Measurements from ENCODE around the gene GPRIN3.
"Not testable (repeated sequence)": the region's sequence is repeated elsewhere in the genome, so short reads cannot be mapped to it uniquely, and the experiment has no call there.

The GPRIN3 gene

DNA sequence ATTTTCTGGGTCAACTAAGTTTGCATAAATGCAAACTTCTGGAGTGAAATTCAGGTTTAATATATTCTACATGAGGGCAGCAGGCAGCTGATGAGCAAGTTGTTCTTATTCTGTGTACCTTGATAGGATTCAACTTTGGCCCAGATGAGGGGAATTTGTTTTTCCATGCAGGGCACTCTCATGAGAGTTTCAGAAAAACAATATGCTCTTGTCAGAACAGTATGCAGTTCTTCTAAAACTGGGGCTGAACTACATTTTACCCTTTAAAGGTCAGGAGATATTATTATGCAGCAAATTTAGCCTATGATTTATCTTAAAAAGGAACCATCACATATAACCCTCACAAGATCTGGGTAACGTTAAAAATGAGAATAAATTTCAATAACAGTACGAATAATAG lies 19.2 kb downstream of the GPRIN3 start:
- DNase-seq, result no peak

DNA sequence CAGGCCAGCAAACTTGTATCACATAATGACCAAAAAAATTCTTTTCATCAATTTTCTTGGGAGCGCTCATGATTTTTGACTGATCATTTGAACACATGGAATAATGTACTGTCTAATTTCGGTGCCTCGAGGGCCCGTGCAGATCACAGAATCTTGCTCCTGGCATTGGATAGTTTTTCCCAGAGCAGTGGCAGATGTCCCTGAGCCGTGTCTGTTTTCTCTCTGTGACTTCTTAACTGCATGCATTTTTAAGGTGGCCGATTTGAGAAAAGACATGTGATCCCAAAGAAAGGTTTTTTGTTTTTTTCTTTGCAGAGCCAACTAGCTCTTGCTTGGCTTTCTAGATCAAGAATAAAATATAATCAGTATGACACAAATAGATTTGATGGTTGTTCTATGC lies 19.7 kb downstream of the GPRIN3 start:
- no peak for DNase-seq

- no peak for DNase-seq
Measured at GRCh38 chr4:89285745-89286144, 21.9 kb downstream of the GPRIN3 start.

- DNase-seq, result no peak
Measured at GRCh38 chr4:89284828-89285227, 22.8 kb downstream of the GPRIN3 start.

- no peak for DNase-seq
Measured at GRCh38 chr4:89284020-89284424, 23.6 kb downstream of the GPRIN3 start.

DNA sequence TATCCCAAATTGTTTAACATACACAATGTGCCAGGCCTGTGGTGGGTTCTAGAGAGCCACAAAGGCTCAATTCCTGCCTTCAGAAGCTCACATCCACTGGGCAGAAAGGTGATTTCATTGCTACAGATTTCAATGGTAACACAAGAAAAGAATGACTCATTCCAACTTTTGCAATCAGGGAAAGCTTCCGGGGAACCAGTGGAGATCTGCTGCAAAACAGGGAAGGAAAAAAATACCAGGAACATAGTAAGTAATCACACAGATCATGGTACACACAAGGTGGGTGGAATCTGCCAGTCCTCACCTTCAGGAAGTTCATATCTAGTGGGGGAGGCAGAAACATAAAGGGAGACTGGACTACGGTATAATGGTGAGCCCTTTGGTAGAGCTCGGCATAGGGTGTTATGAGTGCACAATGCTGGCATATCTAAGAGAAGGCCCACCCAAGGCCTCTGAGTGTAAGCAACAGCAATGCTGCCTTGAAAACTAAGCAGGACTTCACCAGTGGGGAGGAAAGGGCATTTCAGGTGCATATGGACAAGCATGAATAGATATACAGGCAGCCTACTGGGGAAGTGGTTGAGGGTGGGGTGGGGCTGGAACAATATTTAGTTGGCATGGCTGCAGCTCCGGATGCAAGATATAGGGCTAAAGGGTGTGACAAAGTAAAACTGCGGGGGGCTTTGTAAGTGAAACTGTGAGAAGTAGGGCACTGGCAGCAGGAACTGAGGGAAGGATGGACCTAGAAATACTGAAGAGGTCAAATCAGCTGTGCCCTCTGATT lies 24.2 kb downstream of the GPRIN3 start:
- DNase-seq, result no peak

DNA sequence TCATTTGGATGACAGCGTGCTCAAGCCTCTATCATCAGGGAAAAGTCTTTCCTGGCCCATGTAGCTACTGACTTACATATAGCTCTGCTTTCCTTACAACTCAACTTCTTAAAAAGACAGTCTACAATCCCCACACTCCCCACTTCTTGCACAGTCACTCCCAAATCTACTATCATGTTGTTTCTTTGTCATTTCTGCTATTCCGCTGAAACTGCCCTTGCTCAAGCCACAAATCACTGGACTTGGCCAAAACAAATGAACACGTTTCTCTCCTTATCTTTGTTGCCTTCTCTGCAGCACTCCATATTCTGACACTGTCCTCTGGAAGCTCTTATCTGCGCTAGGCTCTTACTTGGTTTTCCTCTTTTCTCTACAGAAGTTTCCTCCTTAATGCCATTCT lies 28.2 kb downstream of the GPRIN3 start:
- DNase-seq, result no peak

DNA sequence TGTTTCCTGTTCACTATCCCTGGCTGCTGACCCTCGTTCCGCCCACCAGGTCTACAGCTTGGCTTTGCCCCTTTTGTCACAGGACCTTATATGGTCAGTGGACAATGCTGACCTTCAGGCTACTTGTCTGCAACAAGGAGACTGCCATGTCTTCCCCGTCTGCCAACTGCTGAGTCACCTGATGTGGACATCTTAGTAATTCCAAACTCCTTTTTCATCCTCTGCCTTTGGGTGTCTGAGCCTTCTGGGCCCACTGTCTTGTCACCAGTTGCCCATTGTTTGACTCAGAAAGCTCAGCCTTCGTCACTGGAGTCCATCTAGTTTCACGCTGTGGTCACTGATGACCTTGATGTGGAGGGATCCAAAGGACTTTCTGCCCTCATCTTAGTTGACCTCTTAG lies 30.2 kb downstream of the GPRIN3 start:
- DNase-seq, result no peak

- no peak for DNase-seq
Measured at GRCh38 chr4:89276296-89276695, 31.3 kb downstream of the GPRIN3 start.

DNA sequence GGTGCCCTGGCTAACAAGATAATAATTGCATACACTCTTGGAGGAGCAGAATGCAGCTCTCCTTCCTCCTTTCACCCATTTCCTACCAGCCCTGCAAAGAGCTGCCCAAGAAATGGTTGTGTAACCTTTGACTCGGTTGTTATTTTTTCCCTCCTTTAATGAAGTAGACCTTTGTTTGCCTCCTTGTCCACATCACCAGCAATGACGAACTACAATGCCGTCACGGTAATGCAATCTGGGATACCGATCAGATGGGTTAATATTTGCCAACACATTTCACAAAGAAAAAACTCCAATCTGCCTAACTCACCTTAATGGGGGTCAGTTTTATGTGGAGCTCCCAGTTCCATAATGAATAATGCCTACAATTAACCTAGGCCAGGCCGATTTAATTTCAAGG lies 32.0 kb downstream of the GPRIN3 start:
- DNase-seq, result no peak

DNA sequence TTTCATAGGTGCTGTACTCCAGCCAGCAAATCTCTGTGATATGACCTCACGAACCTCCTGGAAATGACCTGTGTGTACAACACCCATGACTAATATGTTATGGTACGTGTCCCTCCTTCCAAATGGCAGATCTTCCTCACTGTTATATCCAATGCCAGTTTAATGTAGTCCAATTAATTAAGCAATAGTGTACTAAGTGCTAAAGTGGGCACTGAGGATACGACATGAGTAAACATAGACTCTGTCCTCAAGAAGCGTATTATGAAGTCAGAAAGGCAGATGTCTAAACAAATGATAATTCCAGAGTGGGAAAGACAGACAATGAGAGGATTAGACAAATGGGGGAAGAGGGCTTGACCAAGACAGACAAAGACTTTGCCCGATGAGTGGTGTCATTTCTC lies 33.9 kb downstream of the GPRIN3 start:
- no peak for DNase-seq

- no peak for DNase-seq
Measured at GRCh38 chr4:89270792-89271191, 36.8 kb downstream of the GPRIN3 start.

DNA sequence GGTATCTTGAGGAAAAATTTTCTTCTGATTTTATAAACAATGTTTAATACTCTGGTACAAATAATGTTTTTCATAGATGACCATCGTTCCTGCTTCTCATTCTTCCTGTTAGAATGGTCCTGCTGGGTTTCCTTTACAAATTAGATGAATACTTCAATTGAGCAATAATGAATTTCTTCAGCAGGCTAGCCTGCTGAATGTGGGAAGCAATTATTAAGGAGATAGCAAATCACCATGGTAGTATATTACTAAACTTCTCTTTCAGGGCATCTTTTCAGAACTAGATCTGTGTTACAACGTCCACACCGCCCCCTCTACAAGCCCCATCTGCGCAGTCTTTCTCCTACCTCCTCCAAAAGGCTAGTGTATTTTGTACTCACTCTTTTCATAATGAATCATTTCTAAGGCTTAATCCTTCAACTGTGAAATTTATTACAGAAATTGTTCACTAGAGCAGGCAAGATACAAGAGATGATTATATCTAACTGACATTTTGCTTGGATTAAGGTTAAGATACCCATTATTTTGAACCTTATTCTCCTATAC lies 38.4 kb downstream of the GPRIN3 start:
- DNase-seq, result no peak

GRCh38 chr4:89268679-89269078 lies 38.9 kb downstream of the GPRIN3 start:
- DNase-seq, result no peak

DNA sequence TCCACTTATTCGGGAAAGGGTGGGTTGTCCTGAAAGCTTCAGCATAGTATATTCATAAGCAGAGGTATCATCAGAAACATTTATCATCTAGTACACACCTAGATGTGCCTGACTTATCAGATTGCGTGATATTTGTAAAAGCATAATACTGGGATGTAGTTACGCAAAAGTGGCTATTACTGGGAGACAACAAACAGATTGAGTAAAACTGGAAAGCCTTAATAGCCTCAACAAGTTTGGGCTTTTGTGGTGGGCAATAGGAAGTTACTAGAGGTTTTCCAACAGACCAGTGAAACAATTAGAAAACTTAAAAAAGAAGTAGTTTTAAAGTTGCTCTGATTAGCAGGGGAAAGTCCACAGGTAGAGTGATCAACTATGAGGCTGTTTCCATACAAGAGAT lies 39.8 kb downstream of the GPRIN3 start:
- no peak for DNase-seq

DNA sequence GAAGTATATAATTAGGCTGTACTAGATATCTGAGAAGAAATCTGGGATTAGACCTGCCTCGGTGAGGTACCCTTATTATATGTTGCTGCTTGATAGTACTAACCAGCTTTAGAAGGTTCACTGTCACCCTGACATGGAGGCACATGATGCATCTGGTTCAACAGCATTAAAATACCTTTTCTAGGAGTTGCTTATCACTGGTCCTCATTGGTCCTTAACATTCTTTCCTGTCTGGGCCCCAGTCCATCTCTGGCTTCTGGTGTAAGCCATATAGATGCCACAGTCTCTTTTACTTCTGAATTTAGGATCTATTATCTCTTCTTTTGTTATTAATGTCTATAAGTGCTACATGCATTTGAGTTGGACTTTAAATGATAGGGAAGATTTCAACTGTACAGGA lies 40.2 kb downstream of the GPRIN3 start:
- no peak for DNase-seq

DNA sequence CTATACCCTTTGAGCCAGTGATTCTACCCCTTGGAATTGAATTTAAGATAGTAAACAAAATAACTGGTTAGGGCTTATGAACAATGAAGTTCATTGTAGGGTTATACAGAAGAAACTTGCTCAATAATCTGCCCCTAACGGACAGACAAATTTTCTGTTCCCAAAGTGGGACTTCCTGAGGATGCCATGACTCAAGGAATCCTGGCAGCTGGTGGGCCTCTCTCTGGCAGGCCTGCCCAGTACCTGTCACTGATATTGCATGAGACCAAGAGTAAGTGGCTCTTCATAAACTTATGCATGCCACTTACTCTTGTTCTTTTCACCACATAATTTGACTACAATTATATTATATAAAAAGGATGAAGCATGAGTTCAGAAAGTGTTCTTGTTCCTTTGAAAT lies 41.5 kb downstream of the GPRIN3 start:
- DNase-seq, result no peak

GRCh38 chr4:89263265-89263664 lies 44.3 kb downstream of the GPRIN3 start:
- DNase-seq, result no peak

DNA sequence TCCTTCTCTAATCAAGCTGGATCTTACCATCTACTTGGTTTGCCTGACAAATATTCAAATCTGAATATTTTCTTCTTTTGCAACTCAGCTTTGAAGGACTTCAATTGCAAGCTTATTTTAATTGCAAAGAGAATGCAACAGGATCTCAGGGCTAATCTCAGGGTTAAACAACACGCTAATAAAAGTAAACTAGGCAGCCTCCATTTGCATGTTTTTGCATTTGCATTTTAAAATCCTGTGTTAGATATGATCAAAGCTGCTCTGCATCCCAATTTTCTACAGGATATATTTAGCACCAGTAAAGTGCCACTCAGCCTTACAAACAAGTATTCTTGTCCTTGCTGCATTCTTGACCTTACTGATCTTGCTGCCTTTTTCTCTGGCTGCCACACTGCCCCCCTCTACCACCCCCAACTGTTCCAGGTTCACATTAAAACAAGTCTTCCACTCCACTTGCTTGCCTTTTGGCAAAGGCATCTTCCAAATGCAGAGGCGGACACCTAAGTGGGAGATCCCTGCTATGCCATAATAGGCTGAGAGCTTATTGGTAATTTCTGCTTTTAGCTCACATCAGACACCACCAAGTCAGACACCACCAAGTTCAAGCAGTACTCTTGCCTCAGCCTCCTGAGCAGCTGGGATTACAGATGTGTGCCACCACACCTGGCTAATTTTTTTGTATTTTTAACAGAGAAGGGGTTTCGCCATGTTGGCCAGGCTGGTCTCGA lies 48.1 kb downstream of the GPRIN3 start:
- DNase-seq, result no peak

GRCh38 chr4:89258506-89258905 lies 49.1 kb downstream of the GPRIN3 start:
- no peak for DNase-seq

GRCh38 chr4:89257376-89257775 lies 50.2 kb downstream of the GPRIN3 start:
- DNase-seq, result no peak

DNA sequence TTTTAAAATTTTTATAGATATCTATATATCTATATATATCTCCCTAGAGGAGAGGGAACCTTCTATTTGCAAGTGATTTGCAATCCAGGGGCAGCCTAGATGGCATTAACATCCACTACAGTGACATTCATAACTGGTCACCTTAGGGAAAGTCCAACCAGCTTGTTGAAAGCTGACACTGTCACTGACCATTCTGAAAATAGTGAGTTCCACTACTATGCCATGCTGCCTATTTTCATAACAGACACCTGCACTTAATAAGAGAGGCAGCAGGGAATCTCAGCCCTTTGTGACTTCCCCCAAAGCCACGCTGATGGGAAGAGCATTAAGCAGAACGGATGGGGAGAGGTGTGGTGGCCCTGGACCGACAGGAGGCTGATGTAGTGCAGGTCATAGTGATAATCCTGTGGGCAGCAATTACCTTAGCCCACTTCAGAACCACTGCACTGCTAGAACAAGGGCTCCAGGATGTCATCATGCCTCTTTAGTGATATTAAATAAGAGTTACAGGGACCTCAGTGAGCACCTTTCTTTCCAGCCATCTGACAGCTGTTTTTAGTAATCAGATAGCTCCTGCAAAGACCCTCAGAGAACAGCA lies 51.3 kb downstream of the GPRIN3 start:
- DNase-seq, result no peak

DNA sequence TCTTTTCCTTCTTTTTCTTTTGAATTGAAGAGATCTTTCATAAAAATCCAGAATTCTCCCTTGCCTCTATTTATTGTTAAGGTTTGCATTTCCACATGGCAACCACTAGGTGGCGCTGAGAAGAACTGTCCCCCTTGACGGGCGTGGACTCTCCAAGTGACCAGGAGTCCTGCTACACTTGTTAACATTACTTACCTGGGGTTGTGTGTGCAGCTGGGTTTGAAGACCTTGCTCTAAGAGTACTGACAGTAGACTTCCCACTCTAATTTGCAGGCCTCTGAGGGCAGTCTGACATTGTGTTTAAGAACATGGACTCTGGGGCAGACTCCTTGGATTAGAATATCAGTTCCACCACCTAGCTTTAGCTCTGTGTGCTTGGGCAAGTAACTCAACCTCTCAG lies 52.8 kb downstream of the GPRIN3 start:
- no peak for DNase-seq

GRCh38 chr4:89254347-89254746 lies 53.3 kb downstream of the GPRIN3 start:
- not testable (repeated sequence) for DNase-seq

Measured in T1000 (cell line).